ENCODE measurements around the gene CNN1. TPM values are rescaled to one million over a fixed set of nuclear protein-coding genes. Genes with fewer than 3 reads are reported as not detected.
A peak's percentile ranks its signal among the peaks of the same experiment; 100 is the strongest.

CNN1 gene
- total RNA-seq, 1 donor from 2014 or later = 477 TPM

- Histone ChIP-seq H3K27me3 (no peaks in the 10 kb centered on the region), H3K36me3 (no peaks in the 10 kb centered on the region), H3K27ac (peak within 1 kb of the TSS; percentile 95 to 97), H3K9me3 (no peaks in the 10 kb centered on the region), H3K4me1 (peaks cover 2 to 6% of the 10 kb centered on the region in 2 donors), H3K4me3 (peak within 1 kb of the TSS; percentile 84 to 94)
- intact Hi-C loops (cut with DNase I) = loop anchor here (1.0 to 5.0 kb wide), 4 partner anchors 24 to 123 kb away; partner anchors contain the start of genes ECSIT, EPOR, ODAD3 and PRKCSH
- peak; percentile 61 to 96 for DNase-seq (ENCODE audit: low spot score in 2 of 2)
- TF ChIP-seq CTCF (IDR thresholded peaks at IDR 0.05) = no peak
Measured at GRCh38 chr19:11505504-11506100, 33.0 kb upstream of the CNN1 start, which contains the start of gene ZNF653. TSS of gene ZNF653 (minus strand) at chr19:11505839. CDS start at chr19:11505786, 53 bp downstream.

GRCh38 chr19:11506101-11506555, 32.5 kb upstream of the CNN1 start:
- TF ChIP-seq CTCF (IDR thresholded peaks at IDR 0.05) = no peak
- Histone ChIP-seq H3K27ac (peak overlapping the region; percentile 95 to 97), H3K4me1 (peaks cover 2 to 6% of the 10 kb centered on the region in 2 donors), H3K27me3 (no peaks in the 10 kb centered on the region), H3K36me3 (peaks cover 0 to 2% of the 10 kb centered on the region in 2 donors), H3K4me3 (peak overlapping the region; percentile 84 to 94), H3K9me3 (no peaks in the 10 kb centered on the region)
- DNase-seq (ENCODE audit: low spot score in 2 of 2) = no peak
- intact Hi-C loops (cut with DNase I) = loop anchor here (5.0 kb wide), 1 partner anchor 124 kb away; the partner anchor contains the start of gene EPOR

GRCh38 chr19:11506967-11507366, 31.7 kb upstream of the CNN1 start:
- intact Hi-C loops (cut with DNase I) = loop anchor here (5.0 kb wide), 1 partner anchor 125 kb away; the partner anchor contains the start of gene EPOR
- peaks cover 0 to 5% of the 10 kb centered on the region in 2 donors for H3K36me3 ChIP-seq

GRCh38 chr19:11507370-11508078, 31.1 kb upstream of the CNN1 start:
- DNase-seq (ENCODE audit: low spot score in 2 of 2) = no peak
- Histone ChIP-seq H3K36me3 (peaks cover 2 to 10% of the 10 kb centered on the region in 2 donors), H3K4me3 (no peak overlapping the region), H3K27me3 (no peaks in the 10 kb centered on the region), H3K9me3 (no peaks in the 10 kb centered on the region), H3K4me1 (peaks cover 2 to 6% of the 10 kb centered on the region in 2 donors), H3K27ac (no peak overlapping the region)
- TF ChIP-seq CTCF (IDR thresholded peaks at IDR 0.05) = no peak
- intact Hi-C loops (cut with DNase I) = loop anchor here (5.0 kb wide), 1 partner anchor 125 kb away; the partner anchor contains the start of gene EPOR

More at GRCh38 chr19:11506967-11507366, 31.7 kb upstream of the CNN1 start:
- TF ChIP-seq CTCF (IDR thresholded peaks at IDR 0.05) = no peak
- Histone ChIP-seq H3K9me3 (no peaks in the 10 kb centered on the region), H3K4me3 (no peak overlapping the region), H3K4me1 (peaks cover 2 to 6% of the 10 kb centered on the region in 2 donors), H3K27ac (no peak overlapping the region), H3K27me3 (no peaks in the 10 kb centered on the region)
- no peak for DNase-seq (ENCODE audit: low spot score in 2 of 2)

GRCh38 chr19:11510444-11510843, 28.2 kb upstream of the CNN1 start:
- Histone ChIP-seq H3K4me3 (no peak overlapping the region), H3K36me3 (peaks cover 8 to 22% of the 10 kb centered on the region in 2 donors), H3K4me1 (peaks cover 0 to 3% of the 10 kb centered on the region in 2 donors), H3K9me3 (no peaks in the 10 kb centered on the region), H3K27ac (no peak overlapping the region), H3K27me3 (no peaks in the 10 kb centered on the region)
- DNase-seq (ENCODE audit: low spot score in 2 of 2) = no peak
- intact Hi-C loops (cut with DNase I) = no loop called here
- no peak for TF ChIP-seq CTCF (IDR thresholded peaks at IDR 0.05)
